T-helper 2 cell treated with Interferon-gamma antibody and Interleukin-4, amounts not matched to agents 100 ng/mL and 5 ng/mL, for 36 hours (primary cell): ENCODE data around the gene FBXL5. TPM values are rescaled to one million over a fixed set of nuclear protein-coding genes. Genes with fewer than 3 reads are reported as not detected.
"Not testable (repeated sequence)": the region's sequence is repeated elsewhere in the genome, so short reads cannot be mapped to it uniquely, and the experiment has no call there.

ENCODE experiments used
- intact Hi-C: fragments of 100-400 bp; cut with micrococcal nuclease; formaldehyde crosslinking; loops from one replicate; pipeline ENCODE4 v1.15.1; 2023
- total RNA-seq: library from RNA; stranded (reverse); gene quantifications from 2 replicates; pipeline ENCODE4 v1.2.3, GENCODE V29; 2022

Gene FBXL5
- total RNA-seq, 1 donor from 2014 or later: 37.3 TPM

DNA sequence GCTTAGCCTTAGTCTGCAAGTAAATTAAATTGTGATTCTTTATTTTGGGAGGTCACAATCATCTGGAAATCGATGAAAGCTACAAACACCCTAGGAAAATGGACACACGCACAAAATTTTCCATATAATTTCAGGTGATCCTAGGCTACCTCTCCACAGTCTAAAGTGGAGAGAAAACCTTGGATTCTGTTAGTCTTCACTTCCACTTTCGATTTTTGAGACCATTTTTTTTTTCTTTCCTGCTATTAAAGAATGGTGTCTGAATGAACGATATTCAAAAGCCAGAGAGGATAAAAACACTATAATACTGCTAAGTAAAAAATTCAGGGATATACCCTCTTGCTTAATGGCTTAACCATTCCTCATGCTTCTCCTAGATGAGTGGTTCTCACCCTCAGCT lies 1.7 kb downstream of the FBXL5 start:
- intact Hi-C loops: loop anchor here (5.0 kb wide), 4 partner anchors 124 to 304 kb away; partner anchors contain the start of gene CD38

GRCh38 chr4:15652841-15653240 lies 2.3 kb downstream of the FBXL5 start:
- intact Hi-C loops: loop anchor here (5.0 kb wide), 4 partner anchors 124 to 304 kb away; partner anchors contain the start of gene CD38

- intact Hi-C loops: loop anchor here (5.0 kb wide), 4 partner anchors 125 to 305 kb away; partner anchors contain the start of gene CD38
Measured at GRCh38 chr4:15652191-15652590, 3.0 kb downstream of the FBXL5 start.

DNA sequence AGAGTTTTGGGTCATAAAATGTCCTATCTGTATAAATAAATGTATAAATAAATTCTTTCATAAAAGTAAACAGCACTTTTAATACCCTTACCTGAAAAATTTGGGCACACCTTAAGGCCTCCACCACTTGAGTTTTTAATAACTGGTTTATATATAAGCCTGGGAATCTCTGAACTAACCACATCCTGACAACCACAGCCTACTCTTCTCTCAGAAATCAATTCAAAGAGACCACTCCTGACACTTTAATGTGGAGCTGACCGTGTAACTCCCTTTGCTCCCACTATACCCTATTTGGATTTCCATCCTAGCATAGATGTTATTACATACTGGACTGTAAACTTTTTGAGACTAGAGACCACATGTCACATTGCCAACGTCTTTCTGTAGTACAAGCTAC lies 3.5 kb downstream of the FBXL5 start:
- intact Hi-C loops: loop anchor here (5.0 kb wide), 4 partner anchors 126 to 306 kb away; partner anchors contain the start of gene CD38

GRCh38 chr4:15649914-15650545 lies 5.1 kb downstream of the FBXL5 start:
- intact Hi-C loops: loop anchor here (1.0 to 5.0 kb wide), 7 partner anchors 103 to 419 kb away; partner anchors contain the start of gene CD38

GRCh38 chr4:15648600-15648999 lies 6.6 kb downstream of the FBXL5 start:
- intact Hi-C loops: loop anchor here (2.0 kb wide), 1 partner anchor 170 kb away; no protein-coding TSS in a partner anchor

GRCh38 chr4:15638418-15638817 lies 16.7 kb downstream of the FBXL5 start:
- intact Hi-C loops: no loop called here

- intact Hi-C loops: no loop called here
Measured at GRCh38 chr4:15636818-15637217, 18.3 kb downstream of the FBXL5 start.

- intact Hi-C loops: not testable (repeated sequence)
Measured at GRCh38 chr4:15617407-15617806, 37.8 kb downstream of the FBXL5 start.

GRCh38 chr4:15614891-15615290 lies 40.3 kb downstream of the FBXL5 start:
- intact Hi-C loops: not testable (repeated sequence)

DNA sequence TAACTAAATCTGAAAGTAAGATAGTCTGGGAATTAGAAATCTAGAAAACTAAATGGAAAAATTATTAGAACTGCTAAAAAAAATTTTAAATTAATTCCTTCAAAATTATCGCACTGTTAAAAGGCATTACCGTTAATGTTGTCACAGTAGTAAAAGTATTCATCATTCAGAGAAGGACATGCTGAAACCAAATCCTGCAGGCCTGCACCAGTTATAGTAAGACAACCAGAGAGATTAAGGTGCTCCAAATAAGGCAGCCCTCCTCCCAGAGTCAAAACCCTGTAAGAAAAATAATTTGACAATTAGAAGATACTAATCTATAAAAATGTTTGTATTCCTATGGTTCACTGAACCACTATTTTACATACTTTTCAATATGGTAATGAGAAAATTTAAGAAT lies 43.0 kb downstream of the FBXL5 start:
- intact Hi-C loops: no loop called here

GRCh38 chr4:15610855-15611254 lies 44.3 kb downstream of the FBXL5 start:
- intact Hi-C loops: no loop called here

DNA sequence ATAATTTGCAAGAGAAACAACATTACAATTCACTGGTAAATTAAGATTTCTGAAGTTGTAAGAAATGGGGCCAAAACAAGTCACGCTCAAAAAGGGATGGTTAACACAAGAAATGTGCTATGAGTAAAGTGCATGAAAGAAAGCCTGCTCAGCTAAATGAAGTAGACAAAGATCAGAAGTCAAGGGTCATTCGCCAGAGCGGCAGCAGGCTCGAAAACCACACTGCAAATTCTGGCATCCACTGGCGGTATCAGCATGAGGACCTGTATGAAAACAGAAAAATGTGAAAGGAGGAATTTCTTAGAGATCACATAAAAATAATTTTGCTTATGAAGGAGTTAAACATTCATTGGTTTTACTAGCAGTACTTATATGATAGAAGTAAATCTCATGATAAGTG lies 49.6 kb downstream of the FBXL5 start:
- intact Hi-C loops: no loop called here

DNA sequence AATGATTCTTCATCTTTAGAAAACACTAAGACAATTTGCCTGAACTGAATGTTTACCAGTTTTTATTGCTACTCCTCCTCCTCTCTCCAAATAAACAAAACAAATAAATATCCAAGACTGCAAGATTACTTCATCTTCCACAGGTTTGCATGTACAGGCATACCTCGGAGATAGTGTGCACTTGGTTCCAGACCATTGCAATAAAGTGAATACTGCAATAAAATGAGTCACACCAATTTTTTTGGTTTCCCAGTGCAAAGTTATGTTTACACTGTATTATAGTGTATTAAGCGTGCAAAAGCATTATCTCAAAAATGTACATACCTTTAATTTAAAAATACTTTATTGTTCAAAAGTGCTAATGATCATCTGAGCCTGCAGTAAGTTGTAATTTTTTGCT lies 53.3 kb downstream of the FBXL5 start:
- intact Hi-C loops: no loop called here

DNA sequence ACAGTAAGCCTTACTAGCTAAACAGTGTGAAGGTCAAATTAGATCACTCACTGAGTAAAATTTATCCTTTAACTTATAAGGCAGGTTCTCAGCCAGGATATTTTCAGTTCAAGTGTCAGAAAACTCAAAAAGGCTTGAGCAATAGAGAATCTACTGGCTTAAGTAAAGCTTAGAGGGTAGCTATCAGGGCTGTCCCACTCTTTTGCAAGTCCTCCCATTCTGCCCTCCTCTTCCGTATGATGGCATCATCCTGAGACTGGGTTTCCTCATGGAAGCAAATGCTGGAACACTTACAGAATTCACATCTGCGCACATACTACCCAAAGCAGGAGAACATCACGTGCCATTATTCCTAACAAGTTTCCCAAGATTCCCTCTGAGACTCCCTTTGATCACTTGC lies 55.0 kb downstream of the FBXL5 start:
- intact Hi-C loops: no loop called here

GRCh38 chr4:15598644-15599043 lies 56.5 kb downstream of the FBXL5 start:
- intact Hi-C loops: no loop called here

- intact Hi-C loops: no loop called here
Measured at GRCh38 chr4:15592799-15593198, 62.4 kb downstream of the FBXL5 start.

DNA sequence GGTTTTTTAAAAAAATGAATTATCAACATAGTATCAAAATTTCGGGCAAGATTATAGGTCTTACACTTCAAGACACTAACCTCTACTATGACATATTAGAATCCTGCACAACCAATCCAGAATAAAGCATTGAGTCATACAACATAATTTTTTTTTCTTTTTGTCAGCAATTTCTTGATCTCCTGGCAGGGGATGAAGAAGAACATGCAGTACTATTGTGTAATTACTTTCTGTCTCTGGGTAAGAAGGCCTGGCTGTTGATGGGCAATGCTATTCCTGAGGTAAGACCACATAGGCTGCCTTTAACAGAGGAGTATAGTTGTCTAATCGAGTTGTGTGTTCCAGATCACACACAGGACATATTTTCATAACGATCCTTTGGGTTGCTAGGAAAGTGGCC lies 67.5 kb downstream of the FBXL5 start:
- intact Hi-C loops: no loop called here

DNA sequence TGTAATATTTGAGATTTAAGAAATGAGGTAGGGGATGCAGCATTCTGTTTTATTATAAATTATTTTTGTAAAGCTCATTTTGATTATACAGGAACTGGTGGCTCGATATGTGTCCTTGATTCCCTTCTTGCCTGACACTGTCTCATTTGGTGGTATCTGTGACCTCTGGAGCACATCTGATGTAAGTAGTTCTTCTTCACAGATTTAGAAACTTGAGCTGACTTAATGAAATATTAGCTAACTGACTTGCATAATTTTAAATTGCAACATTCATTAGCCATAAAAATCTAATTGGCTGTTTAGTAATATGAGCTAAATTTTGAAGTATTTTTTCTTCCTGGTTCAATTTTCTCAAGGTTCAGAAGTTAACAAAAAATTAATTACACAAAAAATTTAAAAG lies 69.1 kb downstream of the FBXL5 start:
- intact Hi-C loops: no loop called here

DNA sequence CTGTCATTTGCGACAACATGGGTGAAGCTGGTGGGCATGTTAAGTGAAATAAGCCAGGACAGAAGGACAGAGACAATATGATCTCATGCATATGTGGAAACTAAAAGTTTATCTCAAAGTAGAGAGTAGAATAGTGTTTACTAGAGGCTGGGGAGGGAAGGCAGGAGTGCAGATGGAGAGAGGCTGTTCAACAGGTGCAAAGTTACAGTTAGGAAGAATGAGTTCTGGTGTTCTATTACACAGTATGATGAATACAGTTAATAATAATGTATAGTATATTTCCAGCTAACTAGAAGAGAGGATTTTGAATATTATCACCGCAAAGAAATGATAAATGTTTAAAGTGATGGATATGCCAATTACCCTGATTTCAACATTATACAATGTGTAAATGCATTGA lies 69.8 kb downstream of the FBXL5 start:
- intact Hi-C loops: no loop called here

DNA sequence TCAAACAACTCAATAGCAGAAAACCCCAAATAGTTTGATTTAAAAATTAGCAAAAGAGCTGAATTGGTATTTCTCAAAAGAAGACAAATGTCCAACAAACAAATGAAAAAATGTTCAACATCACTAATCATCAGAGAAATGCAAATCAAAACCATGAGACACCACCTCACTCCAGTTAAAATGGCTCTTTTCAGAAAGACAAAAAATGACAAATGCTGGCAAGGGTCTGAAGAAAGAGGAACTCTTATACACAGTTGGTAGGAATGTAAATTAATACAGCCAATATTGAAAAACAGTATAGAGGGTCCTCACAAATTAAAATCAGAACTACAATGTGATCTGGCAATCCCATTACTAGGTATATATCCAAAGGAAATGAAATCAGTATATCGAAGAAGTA lies 70.4 kb downstream of the FBXL5 start:
- intact Hi-C loops: no loop called here

- intact Hi-C loops: no loop called here
Measured at GRCh38 chr4:15577508-15577907, 77.6 kb downstream of the FBXL5 start.

DNA sequence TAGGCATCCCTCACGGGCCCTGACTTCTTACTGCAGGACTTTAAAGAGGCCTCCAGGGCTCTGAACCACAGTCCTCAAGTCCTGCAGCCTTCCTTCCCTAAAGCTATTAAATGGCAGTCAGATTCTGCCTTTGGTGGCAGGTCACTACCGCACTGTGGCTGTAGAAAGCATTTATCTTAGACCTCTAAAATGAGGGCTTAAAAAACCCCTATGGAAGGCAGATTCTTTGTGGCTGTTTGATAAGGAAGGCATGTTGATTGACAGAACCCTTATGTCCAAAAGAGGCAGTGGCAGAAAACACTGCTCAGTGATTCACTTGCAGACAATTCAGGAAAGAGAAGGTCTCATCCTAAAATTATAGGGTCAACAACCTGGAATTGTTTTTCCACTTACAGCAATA lies 79.2 kb downstream of the FBXL5 start:
- intact Hi-C loops: no loop called here
